ENCODE data around the gene DAB1. TPM values are rescaled to one million over a fixed set of nuclear protein-coding genes. Genes with fewer than 3 reads are reported as not detected.

DAB1 gene
- polyA plus RNA-seq, 3 donors: not detected

DNA sequence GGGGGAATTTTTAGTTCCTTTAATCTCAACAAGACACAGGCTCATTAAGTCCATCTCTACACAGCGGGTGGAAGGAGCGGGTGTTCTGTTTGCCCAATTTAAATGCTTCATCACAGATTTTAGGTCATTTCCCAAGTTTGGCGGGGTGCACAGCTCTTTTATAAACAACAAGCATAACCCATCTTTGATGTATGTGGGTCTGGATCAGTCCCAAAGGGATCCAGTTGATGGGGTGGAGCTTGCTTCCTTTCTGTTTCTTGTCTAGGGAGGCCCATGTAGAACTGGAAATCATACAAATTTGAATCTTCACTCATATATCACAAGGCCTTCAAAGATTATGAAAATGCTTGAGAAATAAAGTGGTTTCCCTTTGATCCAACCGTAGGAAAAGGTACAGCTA lies 317.6 kb downstream of the DAB1 start:
- Histone ChIP-seq H3K36me3 (replicated peaks in 1 of 2; ENCODE audit: control insufficient read depth in 1 of 2, insufficient read depth in 2 of 2, low read length in 2 of 2) (no peaks in the 10 kb centered on the region), H2AFZ (ENCODE audit: insufficient read depth, low read depth, low read length, poor library complexity, severe bottlenecking) (no peak overlapping the region), H3K4me1 (ENCODE audit: control insufficient read depth in 1 of 2, insufficient read depth in 2 of 2, low read length in 2 of 2) (no peaks in the 10 kb centered on the region), H3K4me3 (replicated peaks in 1 of 3; ENCODE audit: low read depth in 2 of 3, low read length in 3 of 3) (no peak overlapping the region), H3K27me3 (ENCODE audit: control insufficient read depth in 2 of 2, insufficient read depth in 2 of 2, low read length in 2 of 2) (no peaks in the 10 kb centered on the region), H3K27ac (ENCODE audit: low read depth in 1 of 2, low read length in 2 of 2) (no peak overlapping the region), H4K20me1 (ENCODE audit: insufficient read depth, low read length) (no peaks in the 10 kb centered on the region), H3K4me2 (replicated peaks; ENCODE audit: extremely low read depth, low read length, poor library complexity, severe bottlenecking) (no peak overlapping the region), H3K9ac (ENCODE audit: insufficient read depth, low read length, poor library complexity, severe bottlenecking) (no peak overlapping the region), H3K9me3 (replicated peaks in 1 of 2; ENCODE audit: control insufficient read depth in 1 of 2, insufficient read depth in 1 of 2, low read length in 2 of 2) (peaks cover 0 to 4% of the 10 kb centered on the region in 2 donors), H3K79me2 (ENCODE audit: insufficient read depth, low read length) (no peaks in the 10 kb centered on the region)
- Mint-ChIP-seq H3K4me3 (no peak overlapping the region), H3K27ac (no peak overlapping the region), H3K9me3 (peaks cover 0 to 12% (median 3%) of the 10 kb centered on the region in 7 donors), H3K36me3 (no peaks in the 10 kb centered on the region), H3K4me1 (no peaks in the 10 kb centered on the region), H3K27me3 (ENCODE audit: low read depth in 3 of 3) (peaks cover 0 to 2% (median 1%) of the 10 kb centered on the region in 3 donors)
- intact Hi-C loops (cut with micrococcal nuclease): no loop called here
- TF ChIP-seq, protein P1, sequence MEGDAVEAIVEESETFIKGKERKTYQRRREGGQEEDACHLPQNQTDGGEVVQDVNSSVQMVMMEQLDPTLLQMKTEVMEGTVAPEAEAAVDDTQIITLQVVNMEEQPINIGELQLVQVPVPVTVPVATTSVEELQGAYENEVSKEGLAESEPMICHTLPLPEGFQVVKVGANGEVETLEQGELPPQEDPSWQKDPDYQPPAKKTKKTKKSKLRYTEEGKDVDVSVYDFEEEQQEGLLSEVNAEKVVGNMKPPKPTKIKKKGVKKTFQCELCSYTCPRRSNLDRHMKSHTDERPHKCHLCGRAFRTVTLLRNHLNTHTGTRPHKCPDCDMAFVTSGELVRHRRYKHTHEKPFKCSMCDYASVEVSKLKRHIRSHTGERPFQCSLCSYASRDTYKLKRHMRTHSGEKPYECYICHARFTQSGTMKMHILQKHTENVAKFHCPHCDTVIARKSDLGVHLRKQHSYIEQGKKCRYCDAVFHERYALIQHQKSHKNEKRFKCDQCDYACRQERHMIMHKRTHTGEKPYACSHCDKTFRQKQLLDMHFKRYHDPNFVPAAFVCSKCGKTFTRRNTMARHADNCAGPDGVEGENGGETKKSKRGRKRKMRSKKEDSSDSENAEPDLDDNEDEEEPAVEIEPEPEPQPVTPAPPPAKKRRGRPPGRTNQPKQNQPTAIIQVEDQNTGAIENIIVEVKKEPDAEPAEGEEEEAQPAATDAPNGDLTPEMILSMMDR (IDR thresholded peaks at IDR 0.05): no peak
- no CpG with 5 or more reads among the region's 4 CpGs for WGBS (ENCODE audit: insufficient coverage)
- DNase-seq: no peak

DNA sequence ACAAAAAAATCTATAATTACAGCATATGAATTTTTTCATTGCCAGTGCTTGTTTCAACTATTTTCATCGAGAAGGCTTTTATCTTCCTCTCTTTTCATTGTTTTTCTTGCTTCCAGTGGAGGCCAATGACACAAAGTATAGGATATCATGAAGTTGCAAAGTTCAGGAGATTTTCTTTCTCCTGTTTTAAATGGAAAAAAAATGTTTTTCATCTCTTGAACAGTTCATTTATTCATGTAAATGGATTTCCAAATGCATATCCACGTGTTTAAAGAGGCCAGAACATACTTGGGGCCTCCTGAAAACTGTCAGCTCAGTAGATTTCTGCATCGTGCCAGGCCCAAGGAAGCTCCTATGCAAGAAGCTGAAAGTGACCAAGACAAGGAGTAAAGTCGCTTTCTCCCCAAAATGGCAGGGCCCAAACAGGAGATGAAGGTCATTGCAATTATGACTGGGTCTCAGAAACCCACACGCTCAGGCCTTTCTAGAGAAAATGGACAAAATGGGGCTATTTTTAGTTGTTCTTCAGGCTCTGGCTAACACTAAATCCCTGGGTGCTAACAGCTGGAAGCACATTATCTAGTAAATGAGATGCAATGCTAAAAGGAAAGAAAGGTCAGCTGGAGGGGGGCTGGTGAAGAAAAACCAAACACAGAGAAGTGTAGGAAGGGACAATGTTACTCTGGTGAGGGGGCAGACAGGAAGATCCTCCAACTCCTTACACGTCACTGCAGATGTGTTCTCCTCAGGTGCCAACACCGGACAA lies 321.1 kb downstream of the DAB1 start:
- Mint-ChIP-seq H3K4me3 (no peak overlapping the region), H3K9me3 (peaks cover 0 to 8% (median 0%) of the 10 kb centered on the region in 7 donors), H3K27me3 (ENCODE audit: low read depth in 3 of 3) (peaks cover 0 to 3% (median 0%) of the 10 kb centered on the region in 3 donors), H3K4me1 (no peaks in the 10 kb centered on the region), H3K36me3 (no peaks in the 10 kb centered on the region), H3K27ac (no peak overlapping the region)
- intact Hi-C loops (cut with micrococcal nuclease): no loop called here
- H3K4me2 ChIP-seq (replicated peaks; ENCODE audit: extremely low read depth, low read length, poor library complexity, severe bottlenecking): no peak overlapping the region
- no peaks in the 10 kb centered on the region for H3K36me3 ChIP-seq (replicated peaks in 1 of 2; ENCODE audit: control insufficient read depth in 1 of 2, insufficient read depth in 2 of 2, low read length in 2 of 2)
- no peaks in the 10 kb centered on the region for H3K4me1 ChIP-seq (ENCODE audit: control insufficient read depth in 1 of 2, insufficient read depth in 2 of 2, low read length in 2 of 2)
- no peaks in the 10 kb centered on the region for H3K79me2 ChIP-seq (ENCODE audit: insufficient read depth, low read length)
- peaks cover 0 to 4% of the 10 kb centered on the region in 2 donors for H3K9me3 ChIP-seq (replicated peaks in 1 of 2; ENCODE audit: control insufficient read depth in 1 of 2, insufficient read depth in 1 of 2, low read length in 2 of 2)
- no peak overlapping the region for H3K4me3 ChIP-seq (replicated peaks in 1 of 3; ENCODE audit: low read depth in 2 of 3, low read length in 3 of 3)
- no peaks in the 10 kb centered on the region for H3K27me3 ChIP-seq (ENCODE audit: control insufficient read depth in 2 of 2, insufficient read depth in 2 of 2, low read length in 2 of 2)
- TF ChIP-seq, protein P1 (IDR thresholded peaks at IDR 0.05): no peak
- no peak overlapping the region for H3K9ac ChIP-seq (ENCODE audit: insufficient read depth, low read length, poor library complexity, severe bottlenecking)
- H4K20me1 ChIP-seq (ENCODE audit: insufficient read depth, low read length): no peaks in the 10 kb centered on the region
- DNase-seq: no peak
- 69% methylated on average over 5 of the region's 7 CpGs for WGBS (ENCODE audit: insufficient coverage)
- no peak overlapping the region for H2AFZ ChIP-seq (ENCODE audit: insufficient read depth, low read depth, low read length, poor library complexity, severe bottlenecking)
- H3K27ac ChIP-seq (ENCODE audit: low read depth in 1 of 2, low read length in 2 of 2): no peak overlapping the region

All from CD14-positive monocyte (primary cell).